ENCODE results near the gene LYST. TPM values are rescaled to one million over a fixed set of nuclear protein-coding genes. Genes with fewer than 3 reads are reported as not detected.

LYST gene
- total RNA-seq, 4 donors from 2014 or later, result 46.8 to 68.4 (median 47.8) TPM

GRCh38 chr1:235697508-235697907, 169.2 kb downstream of the LYST start:
- H3K27ac ChIP-seq, result no peak overlapping the region
- no peak overlapping the region for H3K4me3 ChIP-seq (replicated peaks in 1 of 3)
- no peaks in the 10 kb centered on the region for H3K4me1 ChIP-seq
- DNase-seq, result no peak
- intact Hi-C loops (cut with DNase I), result no loop called here
- H3K9me3 ChIP-seq, result no peaks in the 10 kb centered on the region
- no peak for TF ChIP-seq POLR2A (IDR thresholded peaks at IDR 0.05)
- TF ChIP-seq, protein P1, sequence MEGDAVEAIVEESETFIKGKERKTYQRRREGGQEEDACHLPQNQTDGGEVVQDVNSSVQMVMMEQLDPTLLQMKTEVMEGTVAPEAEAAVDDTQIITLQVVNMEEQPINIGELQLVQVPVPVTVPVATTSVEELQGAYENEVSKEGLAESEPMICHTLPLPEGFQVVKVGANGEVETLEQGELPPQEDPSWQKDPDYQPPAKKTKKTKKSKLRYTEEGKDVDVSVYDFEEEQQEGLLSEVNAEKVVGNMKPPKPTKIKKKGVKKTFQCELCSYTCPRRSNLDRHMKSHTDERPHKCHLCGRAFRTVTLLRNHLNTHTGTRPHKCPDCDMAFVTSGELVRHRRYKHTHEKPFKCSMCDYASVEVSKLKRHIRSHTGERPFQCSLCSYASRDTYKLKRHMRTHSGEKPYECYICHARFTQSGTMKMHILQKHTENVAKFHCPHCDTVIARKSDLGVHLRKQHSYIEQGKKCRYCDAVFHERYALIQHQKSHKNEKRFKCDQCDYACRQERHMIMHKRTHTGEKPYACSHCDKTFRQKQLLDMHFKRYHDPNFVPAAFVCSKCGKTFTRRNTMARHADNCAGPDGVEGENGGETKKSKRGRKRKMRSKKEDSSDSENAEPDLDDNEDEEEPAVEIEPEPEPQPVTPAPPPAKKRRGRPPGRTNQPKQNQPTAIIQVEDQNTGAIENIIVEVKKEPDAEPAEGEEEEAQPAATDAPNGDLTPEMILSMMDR (IDR thresholded peaks at IDR 0.05), result no peak
- WGBS, 2 donors, result 88 to 97% methylated on average over 2 of the region's 2 CpGs
- H3K27me3 ChIP-seq, result no peaks in the 10 kb centered on the region
- peaks cover 12 to 24% of the 10 kb centered on the region in 2 donors for H3K36me3 ChIP-seq

- H3K36me3 ChIP-seq, result peaks cover 14 to 29% of the 10 kb centered on the region in 2 donors
- no peaks in the 10 kb centered on the region for H3K27me3 ChIP-seq
- H3K9me3 ChIP-seq, result no peaks in the 10 kb centered on the region
- no peak for DNase-seq
- H3K27ac ChIP-seq, result no peak overlapping the region
- no peaks in the 10 kb centered on the region for H3K4me1 ChIP-seq
- TF ChIP-seq, protein P1 (IDR thresholded peaks at IDR 0.05), result no peak
- no peak for TF ChIP-seq POLR2A (IDR thresholded peaks at IDR 0.05)
- H3K4me3 ChIP-seq (replicated peaks in 1 of 3), result no peak overlapping the region
- WGBS, 2 donors, result 96 to 99% methylated on average over 4 of the region's 4 CpGs
- intact Hi-C loops (cut with DNase I), result no loop called here
Observed at GRCh38 chr1:235689356-235689755, 177.3 kb downstream of the LYST start.

DNA sequence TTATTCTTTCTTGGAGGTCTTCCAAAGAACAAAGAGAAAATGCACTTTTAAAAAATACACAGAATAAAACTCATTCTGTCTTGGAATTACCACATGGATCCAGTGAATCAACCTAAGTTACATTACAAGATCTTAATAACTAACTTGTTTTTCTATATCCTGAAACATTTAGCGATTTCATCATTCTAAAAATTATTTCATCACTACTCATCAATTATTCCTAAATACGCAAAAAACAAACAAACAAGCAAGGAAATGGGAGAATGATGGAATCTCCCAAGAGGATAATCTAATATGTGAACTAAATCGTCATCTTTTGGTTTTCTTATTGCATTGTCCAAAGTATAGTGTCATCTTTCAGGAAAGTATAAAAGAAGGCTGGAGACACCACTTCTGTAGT, 178.6 kb downstream of the LYST start:
- no peak for DNase-seq
- no peak for TF ChIP-seq POLR2A (IDR thresholded peaks at IDR 0.05)
- TF ChIP-seq, protein P1 (IDR thresholded peaks at IDR 0.05), result no peak
- no peak overlapping the region for H3K4me3 ChIP-seq (replicated peaks in 1 of 3)
- 91 to 94% methylated on average over 3 of the region's 3 CpGs for WGBS, 2 donors
- no peak overlapping the region for H3K27ac ChIP-seq
- no peaks in the 10 kb centered on the region for H3K4me1 ChIP-seq
- intact Hi-C loops (cut with DNase I), result no loop called here
- no peaks in the 10 kb centered on the region for H3K27me3 ChIP-seq
- peaks cover 13 to 27% of the 10 kb centered on the region in 2 donors for H3K36me3 ChIP-seq
- no peaks in the 10 kb centered on the region for H3K9me3 ChIP-seq

- Histone ChIP-seq H3K27me3 (no peaks in the 10 kb centered on the region), H3K4me1 (no peaks in the 10 kb centered on the region), H3K9me3 (no peaks in the 10 kb centered on the region), H3K27ac (no peak overlapping the region), H3K36me3 (peaks cover 0 to 8% of the 10 kb centered on the region in 2 donors), H3K4me3 (replicated peaks in 1 of 3) (no peak overlapping the region)
- TF ChIP-seq, protein P1 (IDR thresholded peaks at IDR 0.05), result no peak
- TF ChIP-seq POLR2A (IDR thresholded peaks at IDR 0.05), result no peak
- intact Hi-C loops (cut with DNase I), result no loop called here
- WGBS, 2 donors, result 100% methylated on average over 1 of the region's 1 CpG
- DNase-seq, result no peak
Observed at GRCh38 chr1:235683653-235684052, 183.1 kb downstream of the LYST start.

DNA sequence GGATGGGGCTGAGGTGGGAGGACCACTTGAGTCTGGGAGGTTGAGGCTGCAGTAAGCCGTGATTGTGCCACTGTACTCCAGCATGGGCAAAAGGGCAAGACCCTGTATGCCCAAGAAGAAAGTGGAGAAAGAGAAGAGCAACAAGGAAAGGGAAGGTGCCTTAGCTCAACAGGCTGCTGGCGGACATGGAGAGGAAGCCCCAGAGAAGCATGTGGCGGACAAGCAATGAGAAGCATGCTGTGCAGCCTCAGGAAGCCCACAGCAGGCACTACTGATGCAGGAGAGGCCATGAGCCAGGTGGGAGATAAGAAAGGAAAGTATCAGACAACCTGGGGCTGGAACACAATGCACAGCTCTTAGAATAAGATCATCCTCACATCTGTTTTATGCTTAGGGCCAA, 184.5 kb downstream of the LYST start:
- DNase-seq, result no peak
- intact Hi-C loops (cut with DNase I), result no loop called here
- H3K4me1 ChIP-seq, result no peaks in the 10 kb centered on the region
- H3K27me3 ChIP-seq, result no peaks in the 10 kb centered on the region
- peaks cover 2 to 10% of the 10 kb centered on the region in 2 donors for H3K36me3 ChIP-seq
- TF ChIP-seq, protein P1 (IDR thresholded peaks at IDR 0.05), result no peak
- TF ChIP-seq POLR2A (IDR thresholded peaks at IDR 0.05), result no peak
- no peak overlapping the region for H3K4me3 ChIP-seq (replicated peaks in 1 of 3)
- H3K27ac ChIP-seq, result no peak overlapping the region
- 96 to 98% methylated on average over 3 of the region's 3 CpGs for WGBS, 2 donors
- no peaks in the 10 kb centered on the region for H3K9me3 ChIP-seq
